ENCODE measurements around the gene SMG6.

DNA sequence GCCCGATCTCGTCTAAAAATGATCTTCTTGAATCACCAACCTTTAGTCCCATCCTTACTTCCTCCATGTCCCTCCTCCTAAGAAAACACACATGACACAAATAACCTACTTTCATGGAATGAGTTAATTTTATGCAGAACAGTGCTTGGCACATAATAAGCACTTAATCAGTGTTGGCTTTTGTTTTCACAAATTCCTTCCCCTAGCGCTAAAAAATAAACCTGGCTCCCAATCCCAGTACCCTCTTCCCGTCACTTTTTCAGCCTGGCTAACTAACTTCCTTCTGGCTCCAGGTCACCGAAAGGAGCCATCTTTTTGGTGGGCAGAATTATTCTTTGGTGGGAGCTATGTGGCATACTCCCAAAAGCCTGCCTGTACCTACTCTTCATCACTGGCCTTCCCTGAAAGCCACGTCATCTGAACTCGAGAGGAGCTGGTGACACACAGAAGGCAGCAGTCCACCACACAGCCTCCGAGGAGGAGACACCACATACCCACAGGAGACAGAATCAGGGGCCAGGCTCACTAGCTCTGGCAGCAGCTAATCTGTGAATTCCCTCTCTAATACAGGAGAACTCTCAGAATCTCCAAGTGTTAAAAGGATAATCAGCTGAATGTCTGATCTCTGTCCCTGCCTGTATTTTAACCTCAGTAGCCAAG is 114.5 kb downstream of the SMG6 start:
- no peak for TF ChIP-seq CTCF (IDR thresholded peaks at IDR 0.05; ENCODE audit: low read length)
- TF ChIP-seq EZH2 (IDR thresholded peaks at IDR 0.05; ENCODE audit: borderline replicate concordance, low read length), result no peak

Measured in OCI-LY1 (cell line).